ENCODE measurements around the gene OSBPL2. TPM values are rescaled to one million over a fixed set of nuclear protein-coding genes. Genes with fewer than 3 reads are reported as not detected.

The OSBPL2 gene
- total RNA-seq, 2 experiments from 2014 or later, result 30.2 to 30.9 TPM

DNA sequence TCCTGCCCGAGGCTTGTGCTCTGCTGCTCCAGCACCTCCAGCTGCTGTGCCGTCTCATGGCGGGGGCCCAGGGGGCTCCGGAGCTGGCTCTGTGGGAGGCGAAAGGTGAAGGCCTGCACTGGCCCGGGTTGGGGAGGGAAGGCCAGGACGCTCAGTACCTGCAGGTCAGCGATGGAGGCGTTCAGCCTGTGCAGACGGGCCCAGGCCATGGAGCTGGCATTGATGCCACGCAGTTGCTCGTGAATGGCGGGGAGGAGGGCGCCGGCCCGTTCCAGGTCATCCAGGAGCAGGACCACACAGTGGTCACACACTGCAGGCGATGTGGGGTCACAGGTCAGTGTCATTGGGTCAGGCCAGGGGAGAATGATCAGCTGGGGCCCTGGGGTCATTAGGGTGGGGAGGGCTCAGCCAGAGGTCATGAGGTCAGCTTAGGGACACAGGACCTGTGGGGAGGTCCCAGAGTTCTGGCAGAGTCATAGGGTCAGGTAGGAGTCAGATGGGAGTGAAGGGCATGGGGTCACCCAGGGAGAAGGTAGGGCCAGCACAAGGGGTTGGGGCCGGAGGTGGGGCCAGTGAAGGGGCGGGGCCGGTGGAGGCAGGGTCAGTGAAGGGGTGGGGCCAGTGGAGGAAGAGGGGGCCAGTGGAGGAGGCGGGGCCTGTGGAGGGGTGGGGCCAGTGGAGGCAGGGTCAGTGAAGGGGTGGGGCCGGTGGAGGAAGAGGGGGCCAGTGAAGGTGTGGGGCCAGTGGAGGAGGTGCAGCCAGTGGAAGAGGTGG, 82.4 kb downstream of the OSBPL2 start:
- ChIA-PET POLR2A (no interaction called here), CTCF (no interaction called here)
- Mint-ChIP-seq H3K36me3 (ENCODE audit: low read depth) (no peaks in the 10 kb centered on the region), H3K9me3 (no peaks in the 10 kb centered on the region), H3K4me1 (no peaks in the 10 kb centered on the region), H3K27me3 (no peaks in the 10 kb centered on the region), H3K4me3 (no peak overlapping the region), H3K27ac (no peak overlapping the region)
- DNase-seq, result no peak

DNA sequence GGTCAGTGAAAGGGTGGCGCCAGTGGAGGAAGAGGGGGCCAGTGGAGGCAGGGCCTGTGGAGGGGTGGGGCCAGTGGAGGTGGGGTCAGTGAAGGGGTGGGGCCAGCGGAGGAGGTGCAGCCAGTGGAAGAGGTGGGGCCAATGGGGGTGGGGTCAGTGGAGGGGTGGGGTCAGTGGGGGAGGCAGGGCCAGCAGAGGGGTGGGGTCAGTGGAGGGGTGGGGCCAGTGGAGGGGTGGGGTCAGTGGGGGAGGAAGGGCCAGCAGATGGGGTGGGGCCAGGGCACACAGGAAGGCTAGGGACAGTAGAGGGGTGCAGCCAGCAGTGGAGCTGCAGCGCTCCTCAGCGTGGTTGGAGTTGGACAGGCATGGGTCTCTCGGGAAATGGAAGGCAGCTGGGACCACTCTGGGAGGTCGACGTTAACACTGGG, 83.2 kb downstream of the OSBPL2 start:
- Mint-ChIP-seq H3K9me3 (no peaks in the 10 kb centered on the region), H3K36me3 (ENCODE audit: low read depth) (no peaks in the 10 kb centered on the region), H3K4me3 (no peak overlapping the region), H3K27ac (no peak overlapping the region), H3K4me1 (no peaks in the 10 kb centered on the region), H3K27me3 (no peaks in the 10 kb centered on the region)
- DNase-seq, result no peak
- POLR2A ChIA-PET, result no interaction called here
- CTCF ChIA-PET, result no interaction called here

DNA sequence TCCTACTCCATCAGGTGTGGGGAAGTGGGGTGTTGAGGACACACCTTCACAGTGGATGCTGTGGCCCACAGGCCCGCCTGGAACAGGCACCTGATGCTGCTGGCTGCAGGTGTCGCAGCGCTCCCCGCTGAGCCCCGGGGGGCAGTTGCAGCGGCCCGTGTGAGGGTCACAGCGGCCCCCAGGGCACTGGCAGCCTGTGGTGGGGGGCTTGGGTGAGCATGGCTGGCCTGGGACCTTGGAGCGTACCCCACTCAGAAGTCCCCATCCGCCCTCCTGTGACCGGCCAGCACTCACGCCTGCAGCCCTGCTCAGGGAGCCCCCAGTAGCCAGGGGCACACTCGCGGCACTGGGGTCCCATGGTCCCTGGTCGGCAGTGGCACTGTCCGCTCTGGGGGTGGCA, 83.7 kb downstream of the OSBPL2 start:
- no peaks in the 10 kb centered on the region for H3K27me3 Mint-ChIP-seq
- CTCF ChIA-PET, result no interaction called here
- H3K27ac Mint-ChIP-seq, result no peak overlapping the region

DNA sequence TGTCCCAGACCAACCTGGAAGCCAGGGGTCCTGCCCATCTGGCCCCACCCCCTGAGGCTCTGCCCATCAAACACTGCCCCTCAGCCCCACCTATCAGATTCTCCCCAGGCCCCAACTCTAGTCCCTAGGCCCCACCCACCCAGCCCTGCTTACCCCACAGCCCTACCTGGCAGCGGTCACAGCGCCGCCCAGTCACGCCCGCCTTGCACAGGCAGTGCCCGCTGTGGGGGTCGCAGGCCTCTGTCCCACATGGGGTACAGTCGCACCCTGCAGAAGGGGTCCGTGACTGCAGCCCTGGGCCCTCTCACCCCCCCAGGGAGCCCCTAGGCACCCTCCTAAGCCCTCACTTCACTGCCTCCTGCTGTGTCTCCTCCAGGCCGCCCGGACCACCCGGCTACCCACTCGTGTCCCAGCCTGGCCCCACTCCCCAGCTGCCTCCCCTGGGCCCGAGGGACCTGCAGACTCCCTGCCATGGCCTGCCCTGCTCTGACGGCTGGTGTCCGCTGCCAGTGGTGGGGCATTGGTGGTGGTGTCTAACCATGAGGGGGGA, 84.2 kb downstream of the OSBPL2 start:
- H3K36me3 Mint-ChIP-seq (ENCODE audit: low read depth), result no peaks in the 10 kb centered on the region
- H3K4me1 Mint-ChIP-seq, result no peaks in the 10 kb centered on the region
- ChIA-PET POLR2A (no interaction called here), CTCF (no interaction called here)
- DNase-seq, result no peak
- H3K9me3 Mint-ChIP-seq, result no peaks in the 10 kb centered on the region
- H3K4me3 Mint-ChIP-seq, result no peak overlapping the region
- H3K27me3 Mint-ChIP-seq, result no peaks in the 10 kb centered on the region
- no peak overlapping the region for H3K27ac Mint-ChIP-seq

More for the DNA sequence above, 83.7 kb downstream of the OSBPL2 start:
- POLR2A ChIA-PET, result no interaction called here
- H3K4me3 Mint-ChIP-seq, result no peak overlapping the region
- no peaks in the 10 kb centered on the region for H3K9me3 Mint-ChIP-seq
- DNase-seq, result no peak
- no peaks in the 10 kb centered on the region for H3K4me1 Mint-ChIP-seq
- no peaks in the 10 kb centered on the region for H3K36me3 Mint-ChIP-seq (ENCODE audit: low read depth)

DNA sequence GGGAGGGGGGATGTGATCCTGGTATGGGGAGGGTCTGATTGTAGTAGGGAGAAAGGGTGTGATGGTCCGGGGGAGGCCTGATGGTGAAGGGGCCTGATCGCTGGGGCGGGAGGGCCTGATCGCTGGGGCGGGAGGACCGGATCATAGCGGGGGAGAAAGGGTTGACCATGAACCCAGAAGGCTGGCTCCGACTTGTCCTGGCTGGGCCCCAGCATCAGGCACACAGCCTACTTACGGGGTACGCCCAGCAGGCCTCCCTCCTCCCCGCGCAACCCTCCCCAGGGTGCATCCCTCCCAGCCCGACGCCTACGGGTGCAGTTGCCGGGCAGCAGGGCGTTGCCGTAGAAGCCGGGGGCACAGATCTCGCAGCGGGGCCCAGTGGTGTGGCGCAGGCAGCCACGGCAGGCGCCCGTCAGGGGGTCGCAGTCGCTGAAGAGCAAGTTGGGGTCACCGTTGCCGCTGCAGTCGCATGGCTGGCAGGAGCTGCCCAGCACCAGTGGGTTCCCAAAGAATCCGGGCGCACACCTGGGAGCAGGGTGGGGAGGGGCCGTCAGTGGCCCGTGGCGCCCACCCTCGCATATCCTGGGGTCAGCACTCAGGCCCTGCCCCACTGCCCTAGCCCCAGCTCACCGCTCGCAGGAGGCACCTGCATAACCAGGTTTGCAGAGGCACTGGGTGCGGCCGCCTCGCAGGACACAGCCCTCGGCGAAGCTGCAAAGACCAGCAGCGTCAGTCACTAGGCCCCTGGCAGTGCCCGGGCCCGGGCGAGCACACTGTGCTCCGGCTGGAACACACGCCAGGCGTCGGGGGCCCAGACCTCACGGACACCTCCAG, 85.0 kb downstream of the OSBPL2 start:
- ChIA-PET POLR2A (no interaction called here), CTCF (interaction anchor here (1.4 kb wide), 1 partner anchor 46 kb away, joined by 3 read pairs; no protein-coding TSS in a partner anchor)
- no peaks in the 10 kb centered on the region for H3K9me3 Mint-ChIP-seq
- H3K36me3 Mint-ChIP-seq (ENCODE audit: low read depth), result no peaks in the 10 kb centered on the region
- DNase-seq, result no peak
- no peaks in the 10 kb centered on the region for H3K4me1 Mint-ChIP-seq
- H3K4me3 Mint-ChIP-seq, result no peak overlapping the region
- H3K27ac Mint-ChIP-seq, result no peak overlapping the region
- no peaks in the 10 kb centered on the region for H3K27me3 Mint-ChIP-seq

DNA sequence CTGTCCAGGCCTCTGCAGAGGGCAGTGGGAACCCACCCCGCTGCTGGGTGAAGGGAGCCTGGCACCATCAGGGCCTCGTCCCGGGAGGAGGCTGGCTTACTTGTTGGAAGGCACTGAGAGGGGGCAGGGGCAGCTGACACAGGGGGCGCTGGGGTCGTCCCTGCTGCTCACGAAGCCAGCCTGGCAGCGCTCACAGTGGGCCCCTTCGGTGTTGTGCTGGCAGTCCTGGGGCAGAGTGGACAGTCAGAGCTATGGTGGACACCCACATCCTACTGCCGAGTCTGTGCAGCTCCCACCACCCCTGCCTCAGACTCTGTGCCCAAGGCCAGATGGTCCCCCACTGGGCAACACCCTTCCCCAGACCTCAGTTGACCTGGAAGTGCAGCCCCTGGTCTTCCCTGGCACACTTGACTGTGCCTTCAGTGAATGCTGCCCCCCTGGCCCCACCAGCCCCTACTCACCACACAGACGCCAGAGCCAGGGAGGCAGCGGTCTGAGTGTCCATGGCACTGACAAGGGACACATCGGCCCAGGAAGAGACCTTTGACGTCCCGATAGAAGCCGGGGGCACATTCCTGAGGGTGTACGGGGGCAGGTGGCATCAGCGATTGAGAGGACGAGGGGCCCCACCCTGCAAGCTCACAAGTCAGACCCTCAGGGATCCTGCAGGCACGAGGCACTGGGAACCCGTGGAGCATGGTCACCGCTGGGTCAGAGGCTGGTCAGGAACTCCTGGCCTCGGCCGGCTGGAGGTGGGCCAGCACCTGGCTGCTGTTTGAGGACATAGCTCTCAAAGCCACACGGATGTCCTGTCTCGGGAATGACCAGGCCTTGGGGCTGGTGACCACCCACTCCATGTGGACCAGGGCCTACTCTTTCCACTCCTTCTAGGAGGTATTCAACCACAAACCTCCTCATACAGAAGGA, 85.9 kb downstream of the OSBPL2 start:
- POLR2A ChIA-PET, result no interaction called here
- Mint-ChIP-seq H3K27me3 (no peaks in the 10 kb centered on the region), H3K27ac (no peak overlapping the region), H3K36me3 (ENCODE audit: low read depth) (no peaks in the 10 kb centered on the region), H3K9me3 (no peaks in the 10 kb centered on the region), H3K4me1 (no peaks in the 10 kb centered on the region), H3K4me3 (no peak overlapping the region)
- CTCF ChIA-PET, result interaction anchor here (1.4 kb wide), 1 partner anchor 45 kb away, joined by 3 read pairs; no protein-coding TSS in a partner anchor
- no peak for DNase-seq

DNA sequence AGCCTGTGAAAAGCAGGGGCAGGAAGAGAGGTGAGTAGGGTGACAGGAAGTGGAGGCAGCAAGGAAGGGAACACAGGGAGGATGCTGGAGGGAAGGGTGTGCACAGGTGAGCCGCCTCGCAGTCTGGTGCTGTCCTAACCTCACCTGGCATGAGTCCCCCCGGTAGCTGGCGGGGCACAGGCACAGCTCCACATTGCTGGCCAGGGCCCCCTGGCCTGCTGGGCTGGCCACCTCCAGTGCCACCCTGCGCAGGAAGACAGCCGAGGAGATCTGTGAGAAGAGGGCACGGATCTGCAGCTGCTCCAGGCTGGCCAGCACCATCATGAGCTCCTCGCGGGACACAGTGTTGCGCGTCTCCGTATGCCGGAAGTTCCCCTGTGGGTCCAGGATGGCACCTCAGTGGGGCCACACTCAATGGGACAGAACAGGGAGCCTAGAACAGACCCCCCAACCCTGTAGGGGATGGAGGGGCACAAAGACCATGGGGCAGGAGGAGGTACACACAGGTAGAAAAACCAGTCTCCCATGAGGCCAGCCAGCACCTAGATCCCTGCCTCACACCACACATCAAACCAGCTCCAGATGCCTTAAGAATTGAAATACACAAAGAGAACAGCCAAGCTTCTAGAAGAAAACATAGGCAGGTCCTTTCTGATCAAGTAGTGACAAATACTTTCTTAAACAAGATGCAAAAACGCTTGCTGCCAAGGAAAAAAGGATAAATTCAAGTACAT, 87.0 kb downstream of the OSBPL2 start:
- Mint-ChIP-seq H3K36me3 (ENCODE audit: low read depth) (no peaks in the 10 kb centered on the region), H3K4me3 (no peak overlapping the region), H3K27me3 (no peaks in the 10 kb centered on the region), H3K4me1 (no peaks in the 10 kb centered on the region), H3K9me3 (no peaks in the 10 kb centered on the region), H3K27ac (no peak overlapping the region)
- CTCF ChIA-PET, result no interaction called here
- POLR2A ChIA-PET, result no interaction called here
- no peak for DNase-seq

DNA sequence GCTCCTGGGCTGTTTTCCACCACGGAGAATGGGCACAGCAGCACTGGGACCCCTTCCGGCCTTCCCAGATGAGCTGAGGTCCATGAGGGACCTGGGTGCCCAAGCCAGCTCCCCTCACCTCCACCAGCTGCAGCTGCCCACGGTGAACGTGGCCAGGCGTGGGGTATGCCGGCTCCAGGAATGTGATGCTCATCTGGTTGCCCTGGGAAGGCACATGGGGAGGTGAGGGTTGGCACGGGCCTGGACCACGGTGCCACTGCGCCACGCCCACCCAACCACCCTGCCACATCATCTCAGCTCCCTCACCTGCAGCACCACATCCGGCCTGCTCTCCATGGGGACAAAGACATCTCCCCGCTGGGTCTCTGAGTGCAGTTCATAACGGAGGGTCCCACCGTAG, 88.2 kb downstream of the OSBPL2 start:
- POLR2A ChIA-PET, result no interaction called here
- no peaks in the 10 kb centered on the region for H3K9me3 Mint-ChIP-seq

DNA sequence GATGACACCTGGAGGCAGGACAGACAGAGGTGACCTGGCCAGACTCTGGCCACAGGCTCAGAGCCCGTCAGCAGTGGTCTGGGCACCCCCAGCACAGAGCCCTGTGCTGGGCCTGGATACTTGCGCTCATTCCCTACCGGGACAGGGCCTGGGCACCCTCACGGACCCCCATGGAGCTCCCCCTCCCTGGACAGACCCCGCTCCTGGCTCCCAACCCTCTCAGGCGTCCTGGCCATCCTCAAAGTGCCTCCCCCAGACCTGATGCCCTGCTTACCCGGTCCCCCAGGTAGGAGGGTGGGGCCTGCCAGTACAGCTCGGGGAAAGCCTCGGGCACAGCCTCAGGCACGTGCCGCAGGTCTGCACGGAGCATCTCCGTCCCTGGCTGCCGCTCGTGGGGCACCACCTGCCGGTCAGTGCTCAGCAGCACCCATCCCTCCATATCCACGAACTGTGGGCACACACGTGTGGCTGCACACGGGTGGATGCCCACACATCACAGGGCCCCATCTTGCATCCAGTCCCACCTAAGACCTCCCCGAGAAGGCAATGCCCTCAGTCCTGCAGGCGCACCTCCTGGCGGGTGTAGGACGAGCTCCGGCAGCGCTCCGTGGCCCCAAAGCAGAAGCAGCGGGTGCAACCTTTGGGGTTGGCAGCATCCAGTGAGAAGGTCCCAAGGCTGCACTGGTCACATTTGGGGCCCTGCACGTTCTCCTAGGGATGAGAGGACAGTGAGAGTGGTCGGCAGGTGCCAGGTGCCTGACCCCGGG, 88.8 kb downstream of the OSBPL2 start:
- ChIA-PET POLR2A (no interaction called here), CTCF (no interaction called here)
- no peak for DNase-seq
- Mint-ChIP-seq H3K27me3 (no peaks in the 10 kb centered on the region), H3K27ac (no peak overlapping the region), H3K4me3 (no peak overlapping the region), H3K9me3 (no peaks in the 10 kb centered on the region), H3K4me1 (no peaks in the 10 kb centered on the region), H3K36me3 (ENCODE audit: low read depth) (no peaks in the 10 kb centered on the region)

More for the DNA sequence above, 88.2 kb downstream of the OSBPL2 start:
- Mint-ChIP-seq H3K27me3 (no peaks in the 10 kb centered on the region), H3K36me3 (ENCODE audit: low read depth) (no peaks in the 10 kb centered on the region), H3K27ac (no peak overlapping the region), H3K4me3 (no peak overlapping the region), H3K4me1 (no peaks in the 10 kb centered on the region)
- no peak for DNase-seq
- CTCF ChIA-PET, result no interaction called here

DNA sequence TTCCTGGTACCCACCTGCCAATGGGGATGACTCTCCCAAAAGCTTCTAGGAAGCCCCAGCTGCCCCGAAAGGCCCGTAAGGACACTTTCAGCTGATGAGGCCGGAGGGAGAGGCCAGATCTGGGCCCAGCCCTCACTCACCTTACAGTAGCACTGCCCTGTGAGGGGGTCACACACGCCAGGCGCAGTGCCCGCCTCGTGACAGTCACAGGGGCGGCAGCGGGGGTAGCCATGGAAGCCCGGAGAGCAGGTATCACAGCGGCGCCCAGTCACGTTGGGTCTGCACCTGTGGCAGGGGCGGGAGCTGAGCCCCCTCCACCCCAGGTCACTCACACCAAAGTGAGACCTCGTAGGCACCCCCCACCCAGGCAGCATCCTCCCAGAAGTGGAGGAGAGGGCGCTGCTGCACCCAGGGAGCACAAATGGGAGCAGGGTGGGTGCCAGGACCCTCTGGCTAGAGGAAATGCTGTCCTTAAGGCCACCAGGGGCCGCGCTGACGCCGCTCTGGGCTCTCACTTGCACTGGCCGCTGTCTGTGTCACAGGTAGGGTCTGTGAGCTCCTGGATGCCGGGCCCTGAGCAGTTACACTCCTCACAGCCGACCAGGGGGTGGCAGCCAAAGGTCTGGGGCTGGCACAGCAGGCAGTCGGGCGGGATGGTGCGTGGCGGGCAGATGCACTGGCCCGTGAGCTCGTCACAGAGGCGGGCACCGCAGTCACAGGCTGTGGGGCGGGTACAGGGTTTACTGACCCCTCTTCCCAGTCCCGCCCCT, 89.6 kb downstream of the OSBPL2 start:
- Mint-ChIP-seq H3K4me3 (no peak overlapping the region), H3K36me3 (ENCODE audit: low read depth) (no peaks in the 10 kb centered on the region), H3K27me3 (no peaks in the 10 kb centered on the region), H3K4me1 (no peaks in the 10 kb centered on the region), H3K27ac (no peak overlapping the region), H3K9me3 (no peaks in the 10 kb centered on the region)
- CTCF ChIA-PET, result no interaction called here
- no peak for DNase-seq
- POLR2A ChIA-PET, result no interaction called here

DNA sequence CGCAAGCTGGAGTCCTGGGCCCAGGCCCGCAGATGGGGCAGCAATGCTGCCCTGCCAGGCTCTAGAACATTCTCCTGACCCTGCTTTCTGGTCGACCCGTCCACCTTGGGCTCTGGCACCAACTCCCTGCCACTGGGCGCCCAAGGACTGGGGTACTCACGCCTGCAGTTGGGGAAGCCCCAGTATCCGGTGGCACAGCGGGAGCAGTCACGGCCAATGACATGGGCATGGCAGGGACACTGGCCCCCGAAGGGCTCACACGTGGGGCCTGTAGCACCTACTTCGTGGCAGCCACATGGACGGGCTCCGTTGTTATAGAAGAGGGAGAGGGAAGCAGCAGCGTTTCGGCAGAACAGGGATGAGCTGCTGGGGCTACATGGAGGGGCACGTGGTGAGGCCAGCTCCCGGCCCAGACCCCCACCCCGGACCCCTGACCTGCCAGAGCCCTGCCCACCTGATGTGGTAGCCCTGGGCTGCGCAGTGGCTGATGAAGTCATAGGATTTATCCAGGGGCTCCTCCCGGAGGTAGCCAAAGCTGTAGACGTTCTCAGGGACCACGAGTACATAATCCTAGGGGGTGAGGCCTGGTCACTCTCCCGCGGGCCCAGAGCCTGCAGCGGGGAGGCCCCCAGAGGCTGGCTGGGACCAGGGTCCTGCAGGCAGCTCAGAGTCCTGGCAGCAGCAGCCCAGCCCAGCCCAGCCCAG, 90.5 kb downstream of the OSBPL2 start:
- ChIA-PET CTCF (no interaction called here), POLR2A (no interaction called here)
- Mint-ChIP-seq H3K27me3 (no peaks in the 10 kb centered on the region), H3K4me3 (no peak overlapping the region), H3K9me3 (no peaks in the 10 kb centered on the region), H3K27ac (no peak overlapping the region), H3K36me3 (ENCODE audit: low read depth) (no peaks in the 10 kb centered on the region), H3K4me1 (no peaks in the 10 kb centered on the region)
- no peak for DNase-seq
